SKM-1 (cell line): Measurements from ENCODE around the gene MPHOSPH9.
"Not testable (repeated sequence)": the region's sequence is repeated elsewhere in the genome, so short reads cannot be mapped to it uniquely, and the experiment has no call there.

ENCODE experiments used
- DNase-seq: peaks from one replicate; lab custom pipeline; 2025; ENCODE audit not compliant: unreplicated experiment; lab: John Stamatoyannopoulos, UW

MPHOSPH9 gene

GRCh38 chr12:123261196-123261595, 28.3 kb upstream of the MPHOSPH9 start:
- no peak for DNase-seq

- no peak for DNase-seq
Measured at GRCh38 chr12:123260081-123260480, 27.1 kb upstream of the MPHOSPH9 start.

- no peak for DNase-seq
Measured at GRCh38 chr12:123258593-123258992, 25.7 kb upstream of the MPHOSPH9 start.

GRCh38 chr12:123254853-123255446, 22.0 kb upstream of the MPHOSPH9 start:
- no peak for DNase-seq

GRCh38 chr12:123253641-123254459, 20.9 kb upstream of the MPHOSPH9 start:
- DNase-seq = no peak

- not testable (repeated sequence) for DNase-seq
Measured at GRCh38 chr12:123252365-123252764, 19.4 kb upstream of the MPHOSPH9 start.

- no peak for DNase-seq
Measured at GRCh38 chr12:123251403-123252076, 18.6 kb upstream of the MPHOSPH9 start.

GRCh38 chr12:123250471-123251383, 17.8 kb upstream of the MPHOSPH9 start:
- DNase-seq = no peak

- not testable (repeated sequence) for DNase-seq
Measured at GRCh38 chr12:123248996-123249741, 16.2 kb upstream of the MPHOSPH9 start.

- DNase-seq = not testable (repeated sequence)
Measured at GRCh38 chr12:123248129-123248528, 15.2 kb upstream of the MPHOSPH9 start.

- no peak for DNase-seq
Measured at GRCh38 chr12:123245678-123246077, 12.7 kb upstream of the MPHOSPH9 start.

- no peak for DNase-seq
Measured at GRCh38 chr12:123243671-123244262, 10.8 kb upstream of the MPHOSPH9 start.

GRCh38 chr12:123242116-123242904, 9.4 kb upstream of the MPHOSPH9 start:
- DNase-seq = no peak

- no peak for DNase-seq
Measured at GRCh38 chr12:123238961-123239360, 6.0 kb upstream of the MPHOSPH9 start.

GRCh38 chr12:123238330-123238682, 5.4 kb upstream of the MPHOSPH9 start:
- DNase-seq = no peak

- DNase-seq = no peak
Measured at GRCh38 chr12:123237646-123238329, 4.8 kb upstream of the MPHOSPH9 start.

- no peak for DNase-seq
Measured at GRCh38 chr12:123233505-123234308, 766 bp upstream of the MPHOSPH9 start.

- DNase-seq = no peak
Measured at GRCh38 chr12:123232472-123232806, 502 bp downstream of the MPHOSPH9 start.
